HG03520 (cell line): Measurements from ENCODE around the gene TAS2R41.

Source experiments
- ATAC-seq: cut with Tn5 transposase; IDR thresholded peaks from one replicate; pipeline ENCODE4 v1.9.1; 2021; ENCODE audit warnings: mild to moderate bottlenecking, moderate library complexity; ENCODE audit not compliant: unreplicated experiment

Gene TAS2R41

GRCh38 chr7:143492799-143493739 is 15.4 kb downstream of the TAS2R41 start:
- no peak for ATAC-seq

- ATAC-seq = no peak
Observed at GRCh38 chr7:143493751-143494150, 16.1 kb downstream of the TAS2R41 start.

- ATAC-seq = no peak
Observed at GRCh38 chr7:143494622-143495021, 16.9 kb downstream of the TAS2R41 start.

- ATAC-seq = no peak
Observed at GRCh38 chr7:143495851-143496250, 18.2 kb downstream of the TAS2R41 start.

GRCh38 chr7:143496263-143496662 is 18.6 kb downstream of the TAS2R41 start:
- no peak for ATAC-seq

- no peak for ATAC-seq
Observed at GRCh38 chr7:143497008-143497795, 19.5 kb downstream of the TAS2R41 start.

- no peak for ATAC-seq
Observed at GRCh38 chr7:143499246-143499645, 21.6 kb downstream of the TAS2R41 start.

- no peak for ATAC-seq
Observed at GRCh38 chr7:143499743-143500348, 22.2 kb downstream of the TAS2R41 start.

- no peak for ATAC-seq
Observed at GRCh38 chr7:143503261-143503660, 25.6 kb downstream of the TAS2R41 start.

- no peak for ATAC-seq
Observed at GRCh38 chr7:143504215-143504936, 26.7 kb downstream of the TAS2R41 start.

- ATAC-seq = no peak
Observed at GRCh38 chr7:143504937-143505297, 27.2 kb downstream of the TAS2R41 start.

GRCh38 chr7:143505838-143506237 is 28.2 kb downstream of the TAS2R41 start:
- ATAC-seq = no peak

GRCh38 chr7:143507094-143507518 is 29.4 kb downstream of the TAS2R41 start:
- no peak for ATAC-seq

- ATAC-seq = no peak
Observed at GRCh38 chr7:143507534-143508055, 29.9 kb downstream of the TAS2R41 start.

GRCh38 chr7:143510854-143511592 is 33.4 kb downstream of the TAS2R41 start:
- no peak for ATAC-seq

- no peak for ATAC-seq
Observed at GRCh38 chr7:143511593-143512047, 33.9 kb downstream of the TAS2R41 start.

GRCh38 chr7:143512488-143513340 is 35.0 kb downstream of the TAS2R41 start:
- no peak for ATAC-seq

GRCh38 chr7:143514487-143514886 is 36.8 kb downstream of the TAS2R41 start:
- no peak for ATAC-seq
